Fibroblast of skin of right biceps (primary cell): ENCODE measurements around the gene PI4KA.
"Not testable (repeated sequence)": the region's sequence is repeated elsewhere in the genome, so short reads cannot be mapped to it uniquely, and the experiment has no call there.

ENCODE experiments used
- DNase-seq: peaks from one replicate; pipeline ENCODE4 v3.0.0-alpha.2; 2013

The PI4KA gene

DNA sequence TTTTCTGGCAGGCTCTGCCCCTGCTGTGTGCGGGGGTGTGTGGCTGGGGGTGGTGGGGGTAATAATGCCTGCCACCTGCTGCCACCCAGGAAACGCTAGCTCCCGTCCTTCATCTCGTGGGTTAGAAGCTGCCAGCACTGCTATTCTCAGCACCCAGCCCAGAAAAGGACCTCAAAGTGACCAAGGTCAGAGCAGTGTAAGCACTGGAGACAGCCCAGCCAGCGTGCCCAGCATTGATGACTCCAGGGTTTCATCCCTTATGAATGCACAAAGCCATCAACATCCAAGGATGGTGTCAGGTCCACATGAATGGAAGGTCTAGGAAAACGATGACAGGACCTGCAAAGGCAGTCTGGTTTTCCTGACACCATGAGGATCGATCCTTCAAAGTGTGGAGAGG is 140.6 kb downstream of the PI4KA start:
- DNase-seq = not testable (repeated sequence)

GRCh38 chr22:20717213-20717866 is 141.3 kb downstream of the PI4KA start:
- DNase-seq = not testable (repeated sequence)

DNA sequence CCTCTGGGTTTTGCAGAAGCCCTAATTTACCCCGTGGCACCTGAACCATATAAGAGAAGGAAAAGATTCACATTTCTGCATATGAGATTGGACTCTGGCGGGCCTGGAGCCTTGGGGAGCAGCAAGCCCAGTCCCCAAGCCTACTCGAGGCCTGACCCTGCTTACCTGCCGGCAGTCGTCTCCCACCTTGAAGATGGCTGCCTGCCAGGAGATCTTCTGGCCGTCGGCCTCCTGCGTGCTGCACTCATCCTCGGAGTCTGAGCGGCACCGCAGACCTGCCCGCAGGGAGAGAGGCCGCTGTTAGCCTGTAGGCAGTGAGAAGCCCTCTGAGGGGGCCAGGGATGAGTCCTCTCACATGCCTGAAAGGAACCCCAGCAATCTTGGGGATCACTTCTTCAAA is 145.5 kb downstream of the PI4KA start:
- not testable (repeated sequence) for DNase-seq

DNA sequence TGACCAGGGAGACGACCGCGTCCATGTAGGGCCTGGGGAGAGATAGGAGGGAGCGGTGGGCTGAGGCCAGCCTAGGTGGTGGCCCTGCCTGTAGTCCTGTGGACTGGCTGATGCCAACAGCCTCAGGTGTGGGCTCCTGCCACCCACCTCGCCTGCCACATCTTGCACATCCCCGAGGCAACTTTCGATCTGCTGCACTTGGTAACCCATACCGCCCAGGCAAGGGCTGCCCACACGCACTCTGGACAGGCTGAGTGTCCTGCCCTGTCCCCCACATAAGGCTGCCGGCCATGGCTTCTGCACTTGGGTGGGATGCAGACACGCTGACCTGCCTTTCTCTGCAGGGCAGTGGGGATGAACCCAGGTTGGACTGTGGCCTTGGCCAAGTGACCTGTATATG is 148.6 kb downstream of the PI4KA start:
- not testable (repeated sequence) for DNase-seq

DNA sequence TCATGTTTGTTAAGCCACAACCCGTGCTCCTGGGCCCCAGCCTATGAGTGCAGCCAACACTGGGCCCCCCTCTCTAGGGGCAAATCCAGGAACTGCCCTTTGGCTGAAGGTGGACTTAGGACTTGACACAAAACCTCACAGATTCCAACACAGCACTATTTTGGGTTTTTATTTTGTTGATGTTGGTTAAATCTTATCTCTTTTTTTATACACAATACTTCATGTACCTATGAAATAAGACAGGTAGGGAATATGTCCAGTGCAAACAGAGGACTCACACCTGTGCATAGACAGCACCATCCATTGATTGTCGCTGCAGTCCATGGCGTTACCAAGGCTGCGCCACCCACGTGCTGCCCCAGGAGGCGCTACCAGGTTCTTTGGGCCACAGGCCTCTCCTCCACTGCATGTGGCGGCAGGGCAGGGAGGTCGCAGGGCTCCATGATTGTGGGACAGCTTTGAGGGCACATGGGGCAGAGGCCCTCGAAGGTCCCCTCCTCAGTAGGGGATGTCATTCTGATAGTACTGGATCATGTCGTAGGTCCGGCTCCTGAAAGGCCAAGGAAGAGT is 151.0 kb downstream of the PI4KA start:
- DNase-seq = not testable (repeated sequence)

DNA sequence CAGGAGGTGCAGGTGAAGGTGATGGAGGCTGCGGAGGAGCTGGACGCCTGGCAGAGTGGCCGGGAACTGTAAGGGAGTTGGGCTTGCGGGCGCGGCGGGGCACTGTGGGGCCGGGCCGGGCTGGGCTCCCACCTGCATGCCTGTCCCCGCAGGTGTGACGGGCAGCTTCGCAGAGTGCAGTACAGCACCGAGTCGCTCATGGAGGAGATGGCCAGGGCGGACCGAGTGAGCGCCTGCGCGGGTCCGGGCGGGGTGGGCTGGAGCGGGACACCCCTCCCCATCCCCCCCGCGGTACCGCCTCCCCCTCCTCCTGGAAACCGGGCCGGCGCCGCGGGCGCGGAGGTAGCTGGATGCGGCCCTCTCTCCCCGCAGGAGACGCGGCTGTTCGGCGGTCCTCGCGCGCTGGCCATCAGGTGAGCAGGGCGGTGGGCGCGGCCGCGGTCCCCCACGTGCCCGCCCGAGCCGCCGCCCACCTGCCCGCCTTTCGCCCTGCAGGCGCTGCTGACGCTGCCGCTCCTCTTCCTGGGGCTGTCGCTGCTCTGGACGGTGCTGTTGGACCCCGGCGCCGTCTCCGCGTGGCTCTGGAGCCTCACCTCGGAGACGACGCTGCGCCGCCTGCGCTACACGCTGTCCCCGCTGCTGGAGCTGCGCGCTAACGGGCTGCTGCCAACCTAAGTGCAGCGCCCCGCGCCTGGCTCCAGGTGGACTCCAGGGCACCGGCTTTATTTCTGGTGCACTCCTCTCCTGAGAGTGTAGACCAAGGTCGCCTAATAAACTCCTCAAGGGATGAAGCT is 154.6 kb downstream of the PI4KA start:
- not testable (repeated sequence) for DNase-seq

DNA sequence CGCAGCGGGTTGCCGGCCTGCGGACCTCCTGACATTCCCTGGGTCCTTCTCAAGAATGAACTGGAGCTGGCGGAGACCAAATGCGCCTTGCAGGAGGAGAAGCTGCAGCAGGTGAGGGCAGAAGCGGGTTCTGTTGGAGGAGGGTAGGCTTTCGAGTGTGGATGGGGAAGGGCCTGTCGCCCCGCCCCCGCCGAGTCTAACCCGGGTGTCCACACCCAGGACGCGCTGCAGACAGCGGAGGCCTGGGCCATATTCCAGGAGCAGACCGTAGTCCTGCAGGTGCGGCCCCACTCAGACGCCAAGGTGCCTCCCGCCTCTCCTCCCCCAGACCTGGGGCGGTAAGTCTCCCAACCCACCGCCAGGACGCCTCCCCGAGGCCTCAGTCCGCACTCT is 155.2 kb downstream of the PI4KA start:
- DNase-seq = not testable (repeated sequence)

DNA sequence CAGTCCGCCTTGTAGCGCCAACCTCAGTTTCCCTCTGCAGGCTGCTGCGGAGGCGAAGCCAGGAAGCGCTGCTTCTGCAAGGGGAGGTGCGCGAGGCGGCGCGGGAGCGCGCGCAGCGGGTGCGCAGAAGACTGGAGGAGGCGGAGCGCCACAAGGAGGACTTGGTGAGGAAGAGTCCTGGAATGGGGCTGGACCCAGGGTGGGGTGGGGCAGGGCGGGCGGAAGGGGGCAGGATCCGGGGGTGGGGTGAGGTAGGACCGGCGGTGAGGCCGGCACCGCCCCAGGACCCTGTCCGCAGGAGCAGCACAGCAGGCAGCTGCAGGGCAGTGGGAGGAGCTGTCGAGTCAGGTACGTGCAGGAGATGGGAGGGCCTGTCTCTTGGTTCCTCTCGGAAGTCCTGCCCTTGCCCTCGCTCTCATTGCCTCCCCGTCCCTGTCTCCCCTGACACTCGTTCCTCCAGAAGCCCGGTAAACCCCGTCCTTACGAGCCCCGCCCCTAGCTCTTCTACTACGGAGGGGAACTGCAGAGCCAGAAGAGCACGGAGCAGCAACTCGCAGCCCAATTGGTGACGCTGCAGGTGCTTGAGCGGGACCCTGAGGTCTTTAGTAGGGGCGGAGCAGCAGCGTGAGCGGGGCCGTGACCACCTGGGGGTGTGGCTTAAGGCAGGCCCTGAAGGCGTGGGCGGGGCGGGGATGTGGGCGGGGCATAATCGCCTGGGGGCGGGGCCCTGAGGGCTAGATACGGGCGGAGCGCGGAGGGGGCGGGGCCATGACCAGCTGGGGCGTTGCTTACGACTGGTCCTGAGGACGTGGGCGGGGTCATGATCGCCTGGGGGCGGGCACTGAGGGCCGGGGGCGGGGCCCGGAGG is 155.8 kb downstream of the PI4KA start:
- peak; percentile 89 for DNase-seq

DNA sequence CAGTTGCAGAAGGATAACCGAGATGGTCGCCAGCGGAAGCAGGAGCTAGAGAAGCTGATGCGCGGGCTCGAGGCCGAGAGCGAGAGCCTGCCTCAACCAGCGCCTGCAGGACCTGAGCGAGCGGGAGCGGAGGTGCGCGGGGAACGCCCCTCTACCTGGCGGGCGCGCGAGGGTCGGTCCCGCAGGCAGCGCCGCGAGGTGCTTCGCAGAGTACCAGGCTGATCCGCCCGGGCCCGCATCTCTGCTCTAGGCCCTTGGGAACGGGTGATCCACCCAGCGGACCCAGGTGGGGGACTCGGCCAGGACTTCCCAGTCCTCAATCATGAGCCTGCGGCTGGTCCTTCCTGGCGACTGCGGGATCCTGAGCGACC is 156.5 kb downstream of the PI4KA start:
- DNase-seq = not testable (repeated sequence)

DNA sequence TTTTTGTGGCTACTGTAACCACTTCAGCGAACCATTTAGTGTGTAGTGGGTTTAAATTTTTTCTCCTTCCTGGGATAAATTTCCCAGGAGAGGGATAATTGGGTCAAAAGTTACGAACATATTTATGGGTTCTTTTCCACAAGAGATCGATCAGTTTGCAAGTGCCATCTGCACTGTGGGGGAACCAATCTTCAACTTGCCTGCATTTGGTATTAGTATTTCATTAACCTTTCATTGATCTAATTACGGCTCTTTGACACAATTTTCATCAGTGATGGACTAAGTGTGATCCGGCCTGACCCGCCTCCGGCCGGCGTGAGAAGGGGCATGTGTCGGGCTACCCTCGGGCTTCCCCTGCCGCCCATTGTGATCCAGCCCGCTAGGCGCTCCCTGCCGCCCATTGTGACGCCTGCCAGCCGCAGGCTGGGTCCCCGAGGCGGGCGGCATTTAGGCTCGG is 156.9 kb downstream of the PI4KA start:
- DNase-seq = not testable (repeated sequence)

DNA sequence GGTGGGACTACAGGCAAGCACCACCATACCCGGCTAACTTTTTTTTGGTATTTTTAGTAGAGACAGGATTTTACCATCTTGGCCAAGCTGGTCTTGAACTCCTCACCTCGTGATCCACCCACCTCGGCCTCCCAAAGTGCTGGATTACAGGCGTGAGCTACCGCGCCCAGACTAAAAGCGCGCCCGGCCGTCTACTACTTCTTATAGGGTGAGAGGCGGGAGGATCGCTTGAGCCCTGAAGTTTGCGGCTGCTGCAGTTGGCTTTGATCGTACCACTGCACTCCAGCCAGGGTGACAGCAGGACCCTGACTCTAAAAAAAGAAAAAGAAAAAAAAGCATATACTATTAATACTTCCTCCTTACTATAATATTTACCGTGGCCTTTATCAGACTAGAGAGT is 158.3 kb downstream of the PI4KA start:
- not testable (repeated sequence) for DNase-seq

GRCh38 chr22:20699856-20700255 is 158.8 kb downstream of the PI4KA start:
- not testable (repeated sequence) for DNase-seq

DNA sequence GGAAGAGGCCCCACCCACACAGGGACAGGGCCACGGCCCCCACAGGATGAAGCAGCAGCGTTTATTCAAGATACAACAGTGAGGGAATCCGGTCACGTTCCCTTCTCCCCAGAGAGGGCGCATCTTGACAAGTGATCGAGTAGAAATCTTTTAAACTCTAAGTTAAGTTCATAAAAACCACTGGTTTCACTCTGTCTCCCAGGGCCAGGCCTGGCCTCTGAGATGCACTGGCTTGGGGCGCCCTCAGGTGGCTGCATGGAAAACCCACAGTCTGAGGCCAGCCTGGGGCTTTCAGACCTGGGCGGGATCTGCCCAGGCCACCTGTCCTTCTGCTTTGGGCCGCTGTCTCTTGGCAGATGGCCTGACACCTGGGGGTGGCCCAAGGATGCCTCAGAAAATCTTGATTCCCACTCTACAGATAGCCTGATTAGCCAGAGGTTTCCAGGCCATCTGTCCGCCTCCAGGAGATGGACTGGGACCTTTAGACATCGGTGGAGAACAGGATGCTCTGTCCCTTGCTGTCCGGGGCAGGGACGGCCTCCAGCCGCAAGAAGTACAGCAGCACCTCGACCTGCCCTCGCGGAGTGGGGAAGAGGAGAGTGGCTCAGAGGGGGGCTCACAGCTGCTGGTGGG is 161.0 kb downstream of the PI4KA start:
- peak; percentile 88 for DNase-seq

GRCh38 chr22:20696056-20696455 is 162.6 kb downstream of the PI4KA start:
- DNase-seq = not testable (repeated sequence)

- not testable (repeated sequence) for DNase-seq
These were observed 163.4 kb downstream of the PI4KA start for GRCh38 chr22:20695205-20695604.

GRCh38 chr22:20694256-20694655 is 164.4 kb downstream of the PI4KA start:
- not testable (repeated sequence) for DNase-seq

DNA sequence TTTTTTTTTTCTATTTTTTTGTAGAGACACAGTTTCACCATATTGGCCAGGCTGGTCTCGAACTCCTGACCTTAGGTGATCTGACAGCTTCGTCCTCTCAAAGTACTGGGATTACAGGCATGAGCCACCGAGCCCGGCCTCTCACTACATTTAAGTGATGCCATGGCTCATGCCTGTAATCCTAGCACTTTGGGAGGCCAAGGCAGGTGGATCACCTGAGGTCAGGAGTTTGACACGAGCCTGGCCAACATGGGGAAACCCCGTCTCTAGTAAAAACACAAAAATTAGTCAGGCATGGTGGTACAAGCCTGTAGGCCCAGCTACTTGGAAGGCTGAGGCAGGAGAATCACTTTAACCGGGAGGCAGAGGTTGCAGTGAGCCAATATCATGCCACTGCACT is 165.7 kb downstream of the PI4KA start:
- DNase-seq = not testable (repeated sequence)

GRCh38 chr22:20690586-20691317 is 167.9 kb downstream of the PI4KA start:
- DNase-seq = not testable (repeated sequence)

DNA sequence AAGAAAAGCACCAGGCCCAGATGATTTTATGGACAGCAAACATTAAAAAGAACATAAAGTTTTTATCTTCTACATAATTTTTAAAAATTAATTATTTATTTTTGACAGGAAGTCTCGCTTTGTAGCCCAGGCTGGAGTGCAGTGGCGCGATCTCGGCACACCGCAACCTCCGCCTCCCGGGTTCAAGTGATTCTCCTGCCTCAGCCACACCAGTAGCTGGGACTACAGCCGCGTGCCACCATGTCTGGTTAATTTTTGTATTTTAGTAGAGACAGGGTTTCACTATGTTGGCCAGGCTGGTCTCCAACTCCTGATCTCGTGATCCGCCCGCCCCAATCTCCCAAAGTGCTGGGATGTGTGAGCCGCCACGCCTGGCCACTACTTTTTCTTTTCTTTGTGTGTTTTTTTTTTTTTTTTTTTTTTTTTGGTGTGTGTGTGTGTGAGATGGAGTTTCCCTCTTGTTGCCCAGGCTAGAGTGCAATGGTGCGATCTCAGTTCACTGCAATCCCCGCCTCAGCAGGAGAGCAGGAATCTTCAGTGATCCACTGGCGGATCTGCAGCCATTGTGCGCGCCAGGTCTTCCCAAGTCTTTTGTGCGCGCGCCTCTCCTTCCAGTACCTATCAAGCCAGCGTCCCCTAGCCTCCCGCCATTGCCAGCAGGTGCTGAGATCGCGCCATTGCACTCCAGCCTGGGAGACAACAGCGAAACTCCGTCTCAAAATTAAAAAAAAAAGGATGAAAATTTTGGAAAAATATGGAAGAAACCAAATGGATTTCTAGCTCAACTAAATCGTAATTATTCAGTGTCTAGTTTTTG is 171.0 kb downstream of the PI4KA start:
- DNase-seq = not testable (repeated sequence)

- DNase-seq = not testable (repeated sequence)
These were observed 172.8 kb downstream of the PI4KA start for GRCh38 chr22:20685764-20686163.
